Neural crest cell (in vitro differentiated cells): ENCODE measurements around the gene C5. TPM values are rescaled to one million over a fixed set of nuclear protein-coding genes. Genes with fewer than 3 reads are reported as not detected.

ENCODE experiments used
- DNase-seq: peaks from one replicate; pipeline ENCODE4 v3.0.0; 2021; ENCODE audit warnings: low read depth, mixed read lengths, low spot score
- H3K27ac Mint-ChIP-seq: one replicate; pipeline ENCODE4 v1.8.0; 2021; ENCODE audit warnings: mild to moderate bottlenecking, mixed read lengths; ENCODE audit not compliant: unreplicated experiment
- H3K27me3 Mint-ChIP-seq: 2 replicates; pipeline ENCODE4 v1.8.0; 2021; ENCODE audit warnings: low read depth, mild to moderate bottlenecking, mixed read lengths
- H3K36me3 Mint-ChIP-seq: 2 replicates; pipeline ENCODE4 v1.8.0; 2021; ENCODE audit warnings: low read depth, mild to moderate bottlenecking, mixed read lengths
- H3K4me1 Mint-ChIP-seq: 2 replicates; pipeline ENCODE4 v1.8.0; 2021; ENCODE audit warnings: mixed read lengths
- H3K4me3 Mint-ChIP-seq: one replicate; pipeline ENCODE4 v1.8.0; 2021; ENCODE audit warnings: mild to moderate bottlenecking, mixed read lengths
- H3K9me3 Mint-ChIP-seq: 2 replicates; pipeline ENCODE4 v1.8.0; 2021; ENCODE audit warnings: mixed read lengths
- CTCF ChIP-seq: fragments of 200-600 bp; sonication (generic); conservative IDR thresholded peaks from 2 replicates; pipeline ENCODE4 v1.5.0; 2021; ENCODE audit warnings: antibody characterized with exemption, mild to moderate bottlenecking
- total RNA-seq: library from RNA; stranded (reverse); gene quantifications from 2 replicates; pipeline ENCODE4 v1.2.1, GENCODE V29; 2021

The C5 gene
- total RNA-seq, 1 donor from 2014 or later: 9.4 TPM

GRCh38 chr9:120902569-120903535, 147.2 kb downstream of the C5 start:
- no peak for DNase-seq
- H3K4me1 Mint-ChIP-seq: no peaks in the 10 kb centered on the region
- no peaks in the 10 kb centered on the region for H3K36me3 Mint-ChIP-seq
- H3K9me3 Mint-ChIP-seq: no peaks in the 10 kb centered on the region
- H3K27ac Mint-ChIP-seq: no peak overlapping the region
- no peak overlapping the region for H3K4me3 Mint-ChIP-seq
- no peaks in the 10 kb centered on the region for H3K27me3 Mint-ChIP-seq
- no peak for TF ChIP-seq CTCF

Other genes with a start within 250 kb of the C5 start
- gene PSMD5, start 207.4 kb downstream of the C5 start, total RNA-seq: 54.3 and 54.5 TPM in 2 replicates
- gene PHF19, start 173.1 kb downstream of the C5 start, total RNA-seq: 100.0 and 110 TPM in 2 replicates
- 3.5 and 3.8 TPM in 2 replicates for gene TRAF1, start 123.5 kb downstream of the C5 start, total RNA-seq
- 27.6 and 31.4 TPM in 2 replicates for gene CNTRL, start 24.7 kb upstream of the C5 start, total RNA-seq
- 59.7 and 62.2 TPM in 2 replicates for gene RAB14, start 151.6 kb upstream of the C5 start, total RNA-seq
- 77.2 and 84.7 TPM in 2 replicates for gene GSN, start 217.9 kb upstream of the C5 start, total RNA-seq